Stimulated activated CD4-positive, alpha-beta T cell treated with anti-CD3 and anti-CD28 coated beads, Interleukin-4, amount 100 ng/mL, for 48 hours (primary cell): Measurements from ENCODE around the gene RBMXL3.
"Not testable (repeated sequence)": the region's sequence is repeated elsewhere in the genome, so short reads cannot be mapped to it uniquely, and the experiment has no call there.

Experiments
- DNase-seq, 2 donors: peaks; one replicate each; pipeline ENCODE4 v3.0.0-alpha.2; 2020; ENCODE audit warnings: low read depth in 2 of 2

The RBMXL3 gene

DNA sequence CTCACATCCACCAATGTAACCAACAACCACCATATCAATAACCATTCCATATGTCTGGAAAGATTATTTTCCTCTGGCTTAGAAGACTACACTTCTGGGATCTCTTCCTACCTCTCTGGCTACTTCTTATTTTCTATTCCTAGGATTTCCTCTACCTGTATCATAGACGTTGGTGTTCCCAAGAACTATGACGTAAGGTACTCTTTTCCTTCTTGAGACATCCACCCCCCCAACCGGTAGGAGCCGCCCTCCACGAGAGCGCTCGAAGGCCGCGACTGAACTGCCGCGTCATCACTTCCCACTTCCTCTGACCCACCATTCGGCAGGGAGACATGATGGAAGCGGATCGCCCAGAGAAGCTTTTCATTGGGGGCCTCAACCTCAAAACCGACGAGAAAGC lies at the start of gene RBMXL3:
Gene RBMXL3 (plus strand): TSS at position 301 of the 400 bp plus-strand sequence. CDS start 32 bp downstream, at position 333.
- no peak for DNase-seq

DNA sequence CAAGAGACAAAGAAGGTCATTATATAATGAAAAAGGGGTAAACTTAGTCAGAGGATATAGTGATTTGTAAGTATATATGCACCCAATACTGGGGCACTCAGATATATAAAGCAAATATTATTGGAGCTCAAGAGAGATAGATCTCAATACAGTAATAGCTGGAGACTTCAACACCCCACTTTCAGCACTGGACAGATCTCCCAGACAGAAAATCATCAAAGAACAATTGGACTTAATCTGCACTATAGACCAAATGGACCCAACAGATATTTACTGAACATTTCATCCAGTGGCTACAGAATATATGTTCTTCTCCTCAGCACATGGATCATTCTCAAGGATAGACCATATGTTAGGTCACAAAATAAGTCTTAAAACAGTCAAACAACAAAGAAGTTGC lies 47.2 kb upstream of the RBMXL3 start:
- no peak for DNase-seq

DNA sequence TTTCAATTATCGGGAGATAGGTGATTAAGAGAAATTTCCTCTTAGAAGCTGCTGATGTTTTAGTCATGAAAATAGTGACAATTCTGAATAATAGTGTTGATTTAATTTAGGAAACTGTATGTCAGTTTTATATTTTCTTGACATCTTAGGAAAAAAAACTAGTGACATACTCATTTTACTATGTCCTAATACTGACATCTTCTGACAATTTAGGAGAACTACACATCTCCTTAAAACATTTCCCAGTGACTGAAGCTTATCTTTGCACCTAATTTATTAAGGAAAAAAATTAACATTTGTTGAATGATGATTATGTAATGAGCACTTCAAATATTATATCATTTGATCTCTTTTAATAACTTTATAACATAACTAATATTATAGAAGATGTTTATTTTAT lies 42.0 kb upstream of the RBMXL3 start:
- no peak for DNase-seq

DNA sequence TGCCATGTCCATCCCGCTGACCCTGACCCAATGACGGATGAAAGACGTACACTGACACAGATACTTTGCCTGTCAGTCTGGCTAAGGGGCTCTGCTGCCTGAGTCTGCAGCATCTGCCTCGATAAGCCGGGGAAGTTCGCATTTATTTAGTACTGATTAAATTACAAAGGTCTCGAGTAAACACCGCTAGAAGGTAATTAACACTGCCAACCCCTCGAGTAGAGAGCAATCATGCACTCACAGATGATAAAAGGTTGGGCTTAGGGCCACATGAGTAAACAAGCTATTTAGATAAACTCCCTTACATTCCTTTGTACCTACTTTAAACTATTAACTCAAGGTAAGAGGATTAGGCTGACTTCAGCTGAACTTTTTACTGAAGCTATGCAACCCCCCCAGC lies 16.0 kb upstream of the RBMXL3 start:
- DNase-seq: no peak

DNA sequence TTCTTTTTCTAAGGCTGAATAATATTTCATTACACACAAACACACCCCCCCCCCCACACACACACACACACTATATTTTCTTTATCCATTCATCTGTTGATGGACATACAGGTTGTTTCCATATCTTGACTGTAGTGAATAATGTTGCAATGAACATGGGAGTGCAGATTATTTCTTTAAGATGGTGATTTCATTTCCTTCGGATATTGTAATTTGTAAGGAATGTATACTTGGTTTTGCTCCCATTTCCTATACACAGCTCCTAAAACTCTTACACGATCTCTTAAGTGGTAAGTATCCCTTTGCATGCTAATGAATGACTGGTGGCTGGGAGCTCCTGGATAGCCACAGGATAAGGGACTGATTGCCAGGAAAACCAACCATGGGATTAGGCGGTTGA lies 14.7 kb upstream of the RBMXL3 start:
- no peak for DNase-seq

DNA sequence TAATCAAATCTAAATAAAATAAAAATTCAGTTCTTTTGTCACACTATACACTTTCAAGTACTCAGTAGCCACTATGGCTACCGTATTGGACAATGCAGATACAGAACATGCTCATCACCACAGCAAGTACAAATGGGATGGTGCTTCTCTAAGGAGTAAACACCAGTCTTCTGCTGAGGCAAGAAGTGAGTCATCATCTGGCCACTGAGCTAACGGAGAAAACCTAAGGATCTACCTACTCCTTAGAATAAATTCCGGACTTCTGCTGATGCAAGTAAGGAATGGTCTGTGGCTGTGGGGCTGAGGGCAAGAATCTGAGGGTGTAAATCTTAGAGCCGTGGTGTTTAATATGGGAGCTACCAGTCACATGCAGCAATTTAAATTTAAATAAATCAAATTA lies 11.3 kb upstream of the RBMXL3 start:
- no peak for DNase-seq

DNA sequence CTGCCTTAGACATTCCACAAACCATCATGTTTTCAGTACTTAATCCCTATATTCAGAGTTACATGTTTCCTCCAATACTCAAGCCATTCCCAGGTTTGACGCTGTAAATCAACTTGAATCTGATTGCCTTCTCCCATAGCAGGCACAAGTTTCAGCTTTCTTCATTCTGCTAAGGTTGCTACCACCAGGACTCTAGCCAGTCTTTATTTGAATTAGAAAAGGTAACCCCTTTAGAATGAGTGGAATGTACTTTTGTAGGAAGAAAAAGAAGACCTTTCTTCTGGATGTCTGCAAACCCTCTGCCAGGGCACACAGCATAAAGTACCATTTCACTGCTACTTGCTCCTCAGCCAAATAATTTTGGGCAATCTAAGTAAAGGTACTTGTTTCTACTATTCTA lies 10.7 kb upstream of the RBMXL3 start:
- no peak for DNase-seq

DNA sequence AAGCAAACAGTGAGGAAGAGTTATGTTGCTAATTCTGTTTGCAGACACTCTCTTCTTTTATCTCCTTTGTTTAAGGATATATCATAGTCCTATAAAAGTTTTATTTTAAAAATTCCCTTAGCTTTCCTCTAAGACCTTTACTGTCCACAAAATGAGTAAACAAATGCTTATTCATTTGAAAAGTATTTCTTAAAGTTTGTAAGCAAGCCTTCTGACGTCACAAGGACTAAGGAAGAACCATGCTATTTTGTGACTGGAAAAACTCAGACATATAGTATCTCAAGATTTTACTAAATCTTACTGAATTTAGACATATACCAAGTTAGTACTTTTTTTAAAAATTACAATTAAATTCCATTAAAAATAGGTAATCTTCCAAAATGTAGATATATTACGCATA lies 5.2 kb upstream of the RBMXL3 start:
- no peak for DNase-seq

DNA sequence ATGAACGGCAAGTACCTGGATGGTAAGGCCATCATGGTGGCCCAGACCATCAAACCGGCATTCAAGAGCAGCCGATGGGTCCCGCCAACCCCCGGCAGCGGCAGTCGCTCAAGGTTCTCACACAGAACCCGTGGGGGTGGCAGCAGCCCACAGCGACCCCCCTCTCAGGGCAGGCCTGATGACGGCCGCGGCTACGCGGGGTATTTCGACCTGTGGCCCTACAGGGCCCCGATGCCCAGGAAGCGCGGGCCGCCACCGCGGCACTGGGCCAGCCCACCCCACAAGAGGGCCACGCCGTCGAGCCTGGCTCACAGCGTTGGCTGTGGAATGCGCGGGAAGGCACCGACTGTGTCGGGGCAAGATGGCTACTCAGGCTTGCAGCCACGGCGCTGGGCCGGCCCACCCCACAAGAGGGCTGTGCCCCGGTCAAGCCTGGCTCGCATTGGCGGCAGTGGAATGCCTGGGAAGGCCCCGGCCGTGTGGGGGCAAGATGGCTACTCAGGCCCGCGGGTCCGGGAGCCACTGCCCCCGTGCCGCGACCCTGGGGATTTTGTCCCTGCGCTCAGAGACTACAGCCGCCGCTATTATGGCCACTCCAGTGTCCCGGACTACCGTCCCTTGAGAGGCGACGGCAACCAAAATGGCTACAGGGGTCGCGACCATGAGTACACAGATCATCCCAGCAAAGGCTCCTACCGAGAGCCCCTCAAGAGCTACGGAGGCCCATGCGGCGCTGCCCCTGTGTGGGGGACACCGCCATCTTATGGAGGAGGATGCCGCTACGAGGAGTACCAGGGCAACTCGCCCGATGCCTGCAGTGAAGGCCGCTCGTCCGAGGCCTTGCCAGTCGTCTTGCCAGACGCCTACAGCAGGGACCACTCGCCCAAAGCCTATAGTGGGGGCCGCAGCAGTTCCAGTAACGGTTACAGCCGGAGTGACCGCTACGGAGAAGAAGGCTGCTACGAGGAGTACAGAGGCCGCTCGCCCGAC lies 731 bp downstream of the RBMXL3 start:
- DNase-seq: no peak

DNA sequence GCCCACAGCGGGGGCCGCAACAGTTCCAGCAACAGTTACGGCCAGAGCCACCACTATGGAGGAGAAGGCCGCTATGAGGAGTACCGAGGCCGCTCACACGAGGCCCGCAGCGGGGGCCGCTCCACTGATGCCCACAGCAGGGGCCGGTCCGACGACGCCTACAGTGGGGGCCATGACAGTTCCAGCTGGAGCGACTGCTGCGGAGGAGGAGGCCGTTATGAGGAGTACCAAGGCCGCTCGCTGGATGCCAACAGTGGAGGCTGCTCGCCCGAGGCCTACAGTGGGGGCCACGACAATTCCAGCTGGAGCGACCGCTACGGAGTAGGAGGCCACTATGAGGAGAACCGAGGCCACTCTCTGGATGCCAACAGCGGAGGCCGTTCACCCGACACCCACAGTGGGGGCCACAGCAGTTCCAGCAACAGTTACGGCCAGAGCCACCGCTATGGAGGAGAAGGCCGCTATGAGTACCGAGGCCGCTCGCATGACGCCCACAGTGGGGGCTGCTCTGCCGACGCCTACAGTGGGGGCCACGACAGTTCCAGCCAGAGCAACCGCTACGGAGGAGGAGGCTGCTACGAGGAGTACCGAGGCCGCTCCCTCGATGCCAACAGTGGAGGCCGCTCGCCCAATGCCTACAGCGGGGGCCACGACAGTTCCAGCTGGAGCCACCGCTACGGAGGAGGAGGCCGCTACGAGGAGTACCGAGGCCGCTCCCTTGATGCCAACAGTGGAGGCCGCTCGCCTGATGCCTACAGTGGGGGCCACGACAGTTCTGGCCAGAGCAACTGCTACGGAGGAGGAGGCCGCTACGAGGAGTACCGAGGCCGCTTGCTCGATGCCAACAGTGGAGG lies 1.7 kb downstream of the RBMXL3 start:
- no peak for DNase-seq

DNA sequence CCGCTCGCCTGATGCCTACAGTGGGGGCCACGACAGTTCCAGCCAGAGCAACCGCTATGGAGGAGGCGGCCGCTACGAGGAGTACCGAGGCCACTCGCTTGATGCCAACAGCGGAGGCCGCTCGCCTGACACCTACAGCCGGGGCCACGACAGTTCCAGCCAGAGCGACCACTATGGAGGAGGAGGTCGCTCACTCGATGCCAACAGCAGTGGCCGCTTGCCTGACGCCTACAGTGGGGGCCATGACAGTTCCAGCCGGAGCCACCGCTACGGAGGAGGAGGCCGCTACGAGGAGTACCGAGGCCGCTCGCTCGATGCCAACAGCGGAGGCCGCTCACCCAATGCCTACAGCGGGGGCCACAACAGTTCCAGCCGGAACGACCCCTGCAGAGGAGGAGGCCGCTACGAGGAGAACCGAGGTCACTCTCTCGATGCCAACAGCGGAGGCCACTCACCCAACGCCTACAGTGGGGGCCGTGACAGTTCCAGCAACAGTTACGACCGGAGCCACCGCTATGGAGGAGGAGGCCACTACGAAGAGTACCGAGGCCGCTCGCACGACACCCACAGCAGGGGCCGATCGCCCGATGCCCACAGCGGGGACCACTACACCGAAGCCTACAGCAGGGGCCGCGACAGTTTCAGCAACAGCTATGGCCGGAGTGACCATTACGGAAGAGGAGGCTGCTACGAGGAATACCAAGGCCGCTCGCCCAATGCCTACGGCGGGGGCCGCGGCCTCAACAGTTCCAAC lies 2.5 kb downstream of the RBMXL3 start:
- no peak for DNase-seq

DNA sequence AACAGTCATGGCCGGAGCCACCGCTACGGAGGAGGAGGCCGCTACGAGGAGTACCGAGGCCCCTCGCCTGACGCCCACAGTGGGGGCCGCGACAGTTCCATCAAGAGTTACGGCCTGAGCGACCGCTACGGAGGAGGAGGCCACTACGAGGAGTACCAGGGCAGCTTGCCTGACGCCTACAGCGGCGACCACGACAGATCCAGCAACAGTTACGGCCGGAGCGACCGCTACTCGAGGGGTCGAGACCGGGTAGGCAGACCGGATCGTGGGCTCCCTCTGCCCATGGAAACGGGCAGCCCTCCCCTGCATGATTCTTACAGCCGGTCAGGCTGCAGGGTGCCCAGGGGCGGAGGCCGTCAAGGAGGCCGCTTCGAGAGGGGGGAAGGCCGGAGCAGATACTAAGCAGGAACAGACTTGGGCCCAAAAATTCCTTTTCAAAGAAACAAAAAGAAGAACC lies 3.1 kb downstream of the RBMXL3 start:
- DNase-seq: no peak

DNA sequence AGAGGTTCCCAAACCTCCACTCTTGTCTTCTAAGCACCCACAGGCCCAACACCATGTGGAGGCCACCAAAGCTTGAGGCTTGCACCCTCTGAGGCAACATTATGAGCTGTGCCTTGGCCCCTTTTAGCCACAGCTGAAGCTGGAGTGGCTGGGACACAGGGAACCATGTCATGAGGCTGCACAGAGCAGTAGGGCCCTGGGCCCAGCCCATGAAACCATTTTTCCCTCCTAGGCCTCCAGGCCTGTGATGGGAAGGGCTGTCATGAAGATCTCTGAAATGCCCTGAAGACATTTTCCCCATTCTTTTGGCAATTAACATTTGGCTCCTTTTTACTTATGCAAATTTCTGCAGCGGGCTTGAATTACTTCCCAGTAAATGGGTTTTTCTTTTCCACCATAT lies 14.8 kb downstream of the RBMXL3 start:
- DNase-seq: no peak

DNA sequence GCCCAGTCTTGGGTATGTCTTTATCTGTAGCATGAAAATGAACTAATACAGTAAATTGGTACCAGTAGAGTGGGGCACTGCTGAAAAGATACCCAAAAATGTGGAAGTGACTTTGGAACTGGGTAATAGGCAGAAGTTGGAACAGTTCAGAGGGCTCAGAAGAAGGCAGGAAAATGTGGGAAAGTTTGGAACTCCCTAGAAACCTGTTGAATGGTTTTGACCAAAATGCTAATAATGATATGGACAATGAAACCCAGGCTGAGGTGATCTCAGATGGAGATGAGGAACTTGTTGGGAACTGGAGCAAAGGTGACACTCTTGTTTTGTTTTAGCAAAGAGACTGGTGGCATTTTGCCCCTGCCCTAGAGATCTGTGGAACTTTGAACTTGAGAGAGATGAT lies 20.3 kb downstream of the RBMXL3 start:
- DNase-seq: not testable (repeated sequence)

DNA sequence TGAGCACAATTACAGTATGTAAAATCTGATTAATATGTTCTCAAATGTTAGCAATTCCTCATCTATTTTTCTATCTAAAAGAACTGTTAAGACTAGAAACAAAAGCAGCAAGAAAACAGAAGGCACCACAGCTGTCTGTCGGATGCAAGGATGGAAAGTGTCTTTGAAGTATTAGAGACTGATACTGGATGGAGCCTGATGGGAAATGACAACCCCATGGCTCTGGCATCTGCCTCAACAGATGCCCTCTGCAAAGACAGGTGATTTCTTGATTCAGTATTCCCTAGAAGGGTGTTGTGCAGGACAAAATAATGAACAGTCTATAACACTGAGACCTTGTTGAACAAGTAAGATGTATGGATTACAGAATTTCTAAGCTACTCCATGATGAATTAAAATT lies 24.9 kb downstream of the RBMXL3 start:
- DNase-seq: no peak

DNA sequence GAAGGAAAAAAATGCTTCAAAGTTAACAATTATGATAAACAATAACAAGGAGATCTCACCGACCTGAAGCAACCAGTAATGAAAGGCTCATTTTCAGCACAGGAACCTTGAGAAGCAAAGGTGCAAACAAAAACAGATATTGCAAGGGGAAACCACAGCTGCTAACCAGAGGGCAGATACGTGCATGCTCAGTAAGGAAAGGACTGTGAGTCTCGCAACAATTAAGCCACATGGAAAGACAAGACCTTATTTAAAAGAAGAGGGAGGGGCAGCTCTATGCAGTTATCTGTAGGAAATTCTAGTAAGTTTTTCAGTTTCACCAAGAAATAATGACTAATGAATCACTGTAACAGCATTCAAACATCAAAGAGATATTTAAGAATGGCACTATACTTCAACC lies 25.4 kb downstream of the RBMXL3 start:
- no peak for DNase-seq

DNA sequence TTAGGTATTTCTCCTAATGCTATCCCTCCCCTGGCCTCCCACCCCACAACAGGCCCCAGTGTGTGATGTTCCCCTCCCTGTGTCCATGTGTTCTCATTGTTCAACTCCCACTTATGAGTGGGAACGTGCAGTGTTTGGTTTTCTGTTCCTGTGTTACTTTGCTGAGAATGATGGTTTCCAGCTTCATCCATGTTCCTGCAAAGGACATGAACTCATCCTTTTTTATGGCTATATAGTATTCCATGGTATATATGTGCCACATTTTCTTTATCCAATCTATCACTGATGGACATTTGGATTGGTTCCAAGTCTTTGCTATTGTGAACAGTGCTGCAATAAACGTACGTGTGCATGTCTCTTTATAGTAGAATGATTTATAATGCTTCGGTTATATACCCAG lies 28.1 kb downstream of the RBMXL3 start:
- not testable (repeated sequence) for DNase-seq

DNA sequence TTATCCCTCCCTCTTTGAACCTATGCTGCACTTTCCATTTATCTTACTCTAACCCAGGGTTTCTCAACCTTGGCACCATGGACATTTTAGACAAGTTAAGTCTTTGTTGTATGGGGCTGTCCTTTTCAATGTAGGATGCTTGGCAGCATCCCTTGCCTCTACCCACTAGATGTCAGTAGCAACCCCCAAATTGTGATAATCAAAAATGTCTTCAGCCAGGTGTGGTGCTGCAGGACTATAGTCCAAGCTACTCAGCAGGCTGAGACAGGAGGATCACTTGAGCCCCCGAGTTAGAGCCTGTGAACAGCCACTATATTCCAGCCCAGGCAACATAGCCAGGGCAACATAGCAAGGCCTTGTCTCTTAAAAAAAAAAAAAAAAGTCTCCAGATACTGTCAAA lies 37.7 kb downstream of the RBMXL3 start:
- no peak for DNase-seq

DNA sequence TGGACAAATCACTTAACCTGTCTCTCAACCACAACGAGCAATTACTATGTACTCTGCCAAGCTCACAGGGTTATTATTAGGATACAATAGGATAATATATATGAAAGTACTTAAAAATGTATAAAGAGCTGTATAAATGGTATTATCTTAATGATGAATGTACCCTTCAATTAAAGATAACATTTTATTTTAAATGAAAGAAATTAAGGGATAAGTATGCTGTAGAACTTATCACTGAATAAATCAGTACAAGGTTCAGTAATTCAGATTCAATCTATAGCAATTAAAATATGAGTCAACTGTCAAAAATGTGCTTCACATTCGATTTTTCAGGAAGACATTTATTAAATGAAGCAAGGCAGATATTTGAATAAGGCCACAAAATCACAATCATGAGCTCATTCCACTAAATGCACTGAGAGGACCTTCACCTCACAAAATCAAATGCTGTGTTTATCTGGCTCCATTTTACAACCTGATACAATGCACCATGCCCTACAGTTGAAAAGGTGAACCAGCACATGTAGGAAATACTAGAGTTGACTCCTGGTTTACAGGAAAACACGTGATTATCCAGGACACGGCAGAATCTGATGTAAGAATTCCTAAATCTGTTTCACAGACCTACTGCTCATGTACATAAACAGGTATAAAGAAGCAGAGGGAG lies 40.3 kb downstream of the RBMXL3 start:
- DNase-seq: no peak

DNA sequence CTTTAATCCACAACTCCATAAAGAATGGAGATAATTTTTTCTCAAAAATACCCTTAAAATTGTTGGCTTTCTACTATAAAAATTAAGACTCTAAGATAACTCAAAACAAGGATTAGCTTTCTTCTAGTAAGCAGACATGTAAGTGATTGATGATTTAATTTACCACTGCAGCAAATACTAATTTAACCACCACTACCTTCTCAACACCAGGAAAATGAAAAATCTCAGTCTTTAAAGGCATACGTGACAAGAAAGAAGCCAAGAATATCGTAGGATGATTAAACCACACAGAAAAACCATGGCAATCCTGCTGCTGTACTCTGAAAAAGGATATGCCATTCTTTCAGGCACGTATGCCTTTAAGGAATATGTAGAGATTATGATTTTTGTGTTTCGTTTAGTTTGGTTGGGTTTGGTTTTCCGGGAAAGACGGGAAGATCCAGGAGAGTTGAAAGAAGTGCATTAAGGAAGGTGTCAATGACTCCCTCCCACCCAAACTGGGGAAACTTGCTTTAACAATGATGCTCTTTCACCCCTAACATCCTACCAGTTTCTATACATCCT lies 43.8 kb downstream of the RBMXL3 start:
- no peak for DNase-seq
